Astrocyte of the cerebellum (primary cell): ENCODE results near the gene ARHGAP8.
"Not testable (repeated sequence)": the region's sequence is repeated elsewhere in the genome, so short reads cannot be mapped to it uniquely, and the experiment has no call there.

Experiments used
- DNase-seq: peaks from one replicate; pipeline ENCODE4 v3.0.0-alpha.2; 2011; ENCODE audit warnings: low read depth
- H3K4me3 ChIP-seq: 2 replicates; pipeline ENCODE4 v1.5.1; 2011; ENCODE audit warnings: mild to moderate bottlenecking, low read depth, low read length, moderate library complexity
- in situ Hi-C: cut with HindIII; loops from 2 replicates; pipeline ENCODE4 v1.10.0; 2017; ENCODE audit warnings: low sequenced_read_pairs
- TF ChIP-seq, protein P1 (sequence below): IDR thresholded peaks from 2 replicates; pipeline ENCODE4 v1.5.1; 2012; ENCODE audit warnings: low read length, low read depth, moderate library complexity, mild to moderate bottlenecking; ENCODE audit errors: missing control alignments

Gene ARHGAP8

GRCh38 chr22:44737406-44738346 is 14.7 kb upstream of the ARHGAP8 start:
- no peak overlapping the region for H3K4me3 ChIP-seq
- in situ Hi-C loops: no loop called here
- no peak for DNase-seq
- TF ChIP-seq, protein P1, sequence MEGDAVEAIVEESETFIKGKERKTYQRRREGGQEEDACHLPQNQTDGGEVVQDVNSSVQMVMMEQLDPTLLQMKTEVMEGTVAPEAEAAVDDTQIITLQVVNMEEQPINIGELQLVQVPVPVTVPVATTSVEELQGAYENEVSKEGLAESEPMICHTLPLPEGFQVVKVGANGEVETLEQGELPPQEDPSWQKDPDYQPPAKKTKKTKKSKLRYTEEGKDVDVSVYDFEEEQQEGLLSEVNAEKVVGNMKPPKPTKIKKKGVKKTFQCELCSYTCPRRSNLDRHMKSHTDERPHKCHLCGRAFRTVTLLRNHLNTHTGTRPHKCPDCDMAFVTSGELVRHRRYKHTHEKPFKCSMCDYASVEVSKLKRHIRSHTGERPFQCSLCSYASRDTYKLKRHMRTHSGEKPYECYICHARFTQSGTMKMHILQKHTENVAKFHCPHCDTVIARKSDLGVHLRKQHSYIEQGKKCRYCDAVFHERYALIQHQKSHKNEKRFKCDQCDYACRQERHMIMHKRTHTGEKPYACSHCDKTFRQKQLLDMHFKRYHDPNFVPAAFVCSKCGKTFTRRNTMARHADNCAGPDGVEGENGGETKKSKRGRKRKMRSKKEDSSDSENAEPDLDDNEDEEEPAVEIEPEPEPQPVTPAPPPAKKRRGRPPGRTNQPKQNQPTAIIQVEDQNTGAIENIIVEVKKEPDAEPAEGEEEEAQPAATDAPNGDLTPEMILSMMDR: no peak

- in situ Hi-C loops: no loop called here
- TF ChIP-seq, protein P1: no peak
- no peak for DNase-seq
Observed at GRCh38 chr22:44738347-44738715, 14.0 kb upstream of the ARHGAP8 start.

DNA sequence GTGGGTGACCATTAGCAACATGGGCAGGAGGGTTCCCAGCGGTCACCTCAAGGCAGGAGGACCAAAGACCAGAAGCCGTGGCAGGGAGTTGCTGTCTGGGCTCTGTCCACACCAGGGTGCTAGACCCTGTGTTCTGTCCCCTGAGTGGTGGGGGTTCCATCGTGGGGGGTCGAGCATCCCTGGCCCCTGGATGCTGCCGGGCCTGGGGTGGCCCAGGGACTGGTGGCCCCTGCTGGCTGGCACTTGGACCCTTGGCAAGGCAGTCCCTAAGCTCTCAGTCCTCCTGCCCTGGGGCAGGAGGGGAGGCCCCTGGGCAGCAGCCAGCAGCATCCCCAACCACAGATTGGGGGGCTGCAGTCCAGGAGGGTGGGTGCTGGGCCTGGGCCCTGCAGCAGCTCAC is 13.4 kb upstream of the ARHGAP8 start:
- no peak overlapping the region for H3K4me3 ChIP-seq
- TF ChIP-seq, protein P1: no peak
- in situ Hi-C loops: no loop called here
- DNase-seq: no peak

More at GRCh38 chr22:44738347-44738715, 14.0 kb upstream of the ARHGAP8 start:
- no peak overlapping the region for H3K4me3 ChIP-seq

- not testable (repeated sequence) for H3K4me3 ChIP-seq, DNase-seq
Observed at GRCh38 chr22:44739666-44740065, 12.7 kb upstream of the ARHGAP8 start.

DNA sequence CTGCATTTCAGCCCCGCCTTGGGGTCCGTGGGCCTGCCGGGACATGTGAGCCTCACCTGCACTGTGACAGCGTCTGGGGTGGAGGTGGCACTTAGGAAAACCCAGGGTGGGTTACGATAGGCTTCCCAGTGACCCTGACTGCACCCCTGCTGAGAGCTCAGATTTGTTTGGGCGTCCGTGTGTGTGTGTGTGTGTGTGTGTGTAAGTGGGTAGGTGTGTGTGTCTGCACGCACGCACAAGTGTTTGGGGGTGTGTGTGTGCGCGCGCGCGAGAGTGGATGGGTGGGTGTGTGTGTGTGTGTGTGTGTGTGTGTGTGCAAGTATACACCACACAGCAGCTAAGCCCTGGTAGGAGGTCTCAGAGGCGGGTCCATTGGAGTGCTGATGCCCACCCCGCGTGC is 12.1 kb upstream of the ARHGAP8 start:
- no peak overlapping the region for H3K4me3 ChIP-seq
- in situ Hi-C loops: no loop called here

More at GRCh38 chr22:44739666-44740065, 12.7 kb upstream of the ARHGAP8 start:
- in situ Hi-C loops: not testable (repeated sequence)

GRCh38 chr22:44741929-44742328 is 10.4 kb upstream of the ARHGAP8 start:
- no peak overlapping the region for H3K4me3 ChIP-seq
- TF ChIP-seq, protein P1: no peak
- in situ Hi-C loops: no loop called here
- DNase-seq: no peak

More for the DNA sequence above, 12.1 kb upstream of the ARHGAP8 start:
- DNase-seq: no peak
- TF ChIP-seq, protein P1: no peak

DNA sequence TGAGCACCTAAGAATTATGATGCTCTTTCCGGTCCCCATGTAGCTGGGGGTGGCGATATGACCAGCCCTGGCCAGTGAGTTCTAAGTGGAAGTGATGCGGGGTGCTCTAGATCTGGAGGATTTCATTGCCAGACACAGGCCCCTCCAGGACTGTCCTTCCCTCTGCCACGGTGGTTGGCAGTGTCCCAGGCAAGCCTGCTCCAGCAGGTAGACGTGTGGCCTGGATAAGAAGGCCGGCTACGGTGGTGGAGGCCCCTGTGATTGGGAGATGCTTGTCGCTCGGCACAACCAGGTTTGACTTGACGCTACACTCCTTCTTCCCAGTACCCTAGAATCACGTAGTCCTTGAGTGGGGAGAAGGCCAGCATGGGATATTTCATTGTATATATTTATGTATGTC is 9.1 kb upstream of the ARHGAP8 start:
- DNase-seq: no peak
- in situ Hi-C loops: no loop called here
- no peak overlapping the region for H3K4me3 ChIP-seq
- TF ChIP-seq, protein P1: no peak
